Urinary bladder (tissue), 4 donors: ENCODE measurements around the gene FAXC. TPM values are rescaled to one million over a fixed set of nuclear protein-coding genes. Genes with fewer than 3 reads are reported as not detected.

Experiments
- DNase-seq: peaks from one replicate; pipeline ENCODE4 v3.0.0-alpha.2; 2015; ENCODE audit errors: extremely low spot score
- H3K27ac ChIP-seq: one replicate; pipeline ENCODE4 v1.5.1; 2013; ENCODE audit warnings: low read depth, mild to moderate bottlenecking, moderate library complexity
- H3K36me3 ChIP-seq: one replicate; pipeline ENCODE4 v1.6.1; 2013; ENCODE audit warnings: mild to moderate bottlenecking, moderate library complexity; ENCODE audit not compliant: insufficient read depth
- H3K4me1 ChIP-seq: one replicate; pipeline ENCODE4 v1.6.1; 2013; ENCODE audit warnings: mild to moderate bottlenecking, moderate library complexity; ENCODE audit not compliant: insufficient read depth
- H3K4me3 ChIP-seq: one replicate; pipeline ENCODE4 v1.5.1; 2013; ENCODE audit warnings: low read depth, low read length
- WGBS: extraction: QIAGEN DNeasy Blood & Tissue Kit; methylation state at CpG from one replicate; pipeline ENCODE4 v1.1.7; 2013; 5-methylcytosine and 5-hydroxymethylcytosine counted together
- polyA plus RNA-seq: library from polyadenylated mRNA; stranded (reverse); fragments of 200-250 nt; gene quantifications from one replicate; pipeline ENCODE4 v1.2.3, GENCODE V29; 2013
- total RNA-seq: library from RNA; depleted of rRNA; stranded (reverse); fragments of >200 nt; gene quantifications from one replicate; pipeline ENCODE4 v1.2.3, GENCODE V29; 2014
- donor health status: healthy with polysubstance abuse.
- donor health status: healthy.

Gene FAXC
- total and polyA plus RNA-seq, 2 donors, result 19.4 to 28.0 TPM

DNA sequence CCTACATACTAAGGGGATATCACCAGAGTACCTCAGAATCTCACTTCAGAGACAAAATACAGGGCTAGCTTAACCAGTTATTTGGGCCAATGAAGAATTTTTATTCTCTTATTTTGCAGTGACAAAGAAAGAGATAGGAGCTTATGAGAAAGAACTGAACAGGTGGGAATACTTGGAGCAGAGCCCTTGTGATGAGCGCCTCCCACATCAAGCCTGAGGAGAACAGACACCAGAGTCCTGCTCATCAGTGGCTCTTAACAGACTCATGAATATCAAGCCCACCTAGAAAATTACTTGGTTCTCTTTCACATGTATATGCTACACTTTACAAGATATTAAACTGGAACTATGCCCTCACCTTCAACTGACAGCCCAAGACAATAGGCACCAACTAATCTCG is 99.0 kb downstream of the FAXC start:
- H3K27ac ChIP-seq, result no peak overlapping the region
- no peak overlapping the region for H3K4me3 ChIP-seq
- no peaks in the 10 kb centered on the region for H3K4me1 ChIP-seq
- WGBS, result 94% methylated on average over 2 of the region's 2 CpGs
- no peaks in the 10 kb centered on the region for H3K36me3 ChIP-seq
- no peak for DNase-seq

GRCh38 chr6:99246602-99247001 is 102.9 kb downstream of the FAXC start:
- H3K4me3 ChIP-seq, result no peak overlapping the region
- WGBS, result 92% methylated on average over 1 of the region's 1 CpG
- no peak for DNase-seq
- H3K4me1 ChIP-seq, result no peaks in the 10 kb centered on the region
- no peak overlapping the region for H3K27ac ChIP-seq
- no peaks in the 10 kb centered on the region for H3K36me3 ChIP-seq

DNA sequence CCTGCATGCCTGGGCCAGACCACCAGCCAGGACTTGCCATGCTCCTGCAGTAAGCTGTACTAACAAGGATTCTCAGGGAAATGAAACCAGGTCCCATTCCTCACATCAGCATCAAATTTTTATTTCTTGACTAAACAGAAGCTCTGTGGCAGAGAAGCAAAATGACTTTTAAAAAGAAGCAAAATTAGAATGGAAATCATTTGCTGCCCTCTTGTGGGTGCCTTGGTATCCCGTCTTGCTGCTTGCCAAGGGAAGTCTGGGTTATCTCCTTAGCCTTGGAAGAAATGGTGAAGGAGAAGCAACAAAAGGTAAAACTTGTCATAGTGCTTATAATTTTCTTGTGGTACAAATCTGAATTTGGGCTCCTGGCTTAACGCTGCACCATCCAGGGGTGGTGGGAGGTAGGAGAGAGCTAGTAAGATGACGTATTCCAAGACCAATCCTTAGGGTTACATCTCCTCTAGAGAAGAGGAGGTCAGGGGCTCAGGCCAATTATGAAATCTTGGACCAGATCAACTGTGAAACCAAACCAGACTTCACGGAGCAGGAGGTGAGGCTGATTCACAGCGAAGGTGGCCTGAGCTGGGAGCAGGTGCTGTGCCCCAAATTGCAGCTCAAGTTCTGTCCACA is 107.5 kb downstream of the FAXC start:
- WGBS, result 35% methylated on average over 5 of the region's 5 CpGs
- no peak overlapping the region for H3K4me3 ChIP-seq

GRCh38 chr6:99236010-99236409 is 113.5 kb downstream of the FAXC start:
- DNase-seq, result no peak
- Histone ChIP-seq H3K4me3 (no peak overlapping the region), H3K27ac (no peak overlapping the region), H3K4me1 (no peaks in the 10 kb centered on the region), H3K36me3 (no peaks in the 10 kb centered on the region)
- 68% methylated on average over 3 of the region's 3 CpGs for WGBS

More for the DNA sequence above, 107.5 kb downstream of the FAXC start:
- no peaks in the 10 kb centered on the region for H3K36me3 ChIP-seq
- no peaks in the 10 kb centered on the region for H3K4me1 ChIP-seq
- DNase-seq, result no peak
- H3K27ac ChIP-seq, result no peak overlapping the region

DNA sequence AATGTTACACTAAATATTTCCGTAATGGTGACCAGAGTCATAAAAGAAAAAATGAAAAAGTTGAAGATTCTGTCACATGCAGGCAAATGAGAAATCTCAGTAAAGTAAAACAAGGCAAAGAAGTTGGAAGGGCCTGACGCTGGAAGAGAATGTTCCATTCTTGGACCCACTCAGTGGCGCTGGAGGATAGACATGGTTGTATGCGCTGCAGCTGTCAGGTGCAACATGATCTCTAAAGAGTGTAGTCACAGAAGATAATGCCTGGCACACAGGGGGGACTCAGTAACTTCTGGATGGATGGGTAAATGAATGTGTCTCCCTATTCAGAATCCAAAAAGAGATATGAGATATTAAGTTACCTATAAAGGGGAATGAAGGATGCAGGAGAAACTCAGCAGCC is 116.3 kb downstream of the FAXC start:
- 87% methylated on average over 4 of the region's 4 CpGs for WGBS
- Histone ChIP-seq H3K4me1 (no peaks in the 10 kb centered on the region), H3K36me3 (no peaks in the 10 kb centered on the region), H3K4me3 (no peak overlapping the region), H3K27ac (no peak overlapping the region)
- no peak for DNase-seq

GRCh38 chr6:99232056-99232455 is 117.4 kb downstream of the FAXC start:
- no peaks in the 10 kb centered on the region for H3K4me1 ChIP-seq
- H3K4me3 ChIP-seq, result no peak overlapping the region
- DNase-seq, result no peak
- WGBS, result 66% methylated on average over 8 of the region's 8 CpGs
- no peak overlapping the region for H3K27ac ChIP-seq
- H3K36me3 ChIP-seq, result no peaks in the 10 kb centered on the region

GRCh38 chr6:99225172-99225571 is 124.3 kb downstream of the FAXC start:
- Histone ChIP-seq H3K4me3 (no peak overlapping the region), H3K36me3 (no peaks in the 10 kb centered on the region), H3K27ac (no peak overlapping the region), H3K4me1 (no peaks in the 10 kb centered on the region)
- DNase-seq, result no peak
- WGBS, result 56% methylated on average over 3 of the region's 3 CpGs

Other genes with a start within 250 kb of the FAXC start
- gene COQ3, start 44.5 kb upstream of the FAXC start, total RNA-seq, result 4.8 TPM
- gene COQ3, start 44.5 kb upstream of the FAXC start, polyA plus RNA-seq, result 10.8 TPM
- 268 TPM for gene PNISR, start 75.6 kb upstream of the FAXC start, total RNA-seq
- 63.5 TPM for gene PNISR, start 75.6 kb upstream of the FAXC start, polyA plus RNA-seq
- gene USP45, start 165.7 kb upstream of the FAXC start, total RNA-seq, result 38.7 TPM
- 5.3 TPM for gene USP45, start 165.7 kb upstream of the FAXC start, polyA plus RNA-seq
- gene CCNC, start 219.0 kb upstream of the FAXC start, total RNA-seq, result 106 TPM
- gene CCNC, start 219.0 kb upstream of the FAXC start, polyA plus RNA-seq, result 22.7 TPM